Measurements from ENCODE around the gene OR2C3.
"Not testable (repeated sequence)": the region's sequence is repeated elsewhere in the genome, so short reads cannot be mapped to it uniquely, and the experiment has no call there.

The OR2C3 gene

DNA sequence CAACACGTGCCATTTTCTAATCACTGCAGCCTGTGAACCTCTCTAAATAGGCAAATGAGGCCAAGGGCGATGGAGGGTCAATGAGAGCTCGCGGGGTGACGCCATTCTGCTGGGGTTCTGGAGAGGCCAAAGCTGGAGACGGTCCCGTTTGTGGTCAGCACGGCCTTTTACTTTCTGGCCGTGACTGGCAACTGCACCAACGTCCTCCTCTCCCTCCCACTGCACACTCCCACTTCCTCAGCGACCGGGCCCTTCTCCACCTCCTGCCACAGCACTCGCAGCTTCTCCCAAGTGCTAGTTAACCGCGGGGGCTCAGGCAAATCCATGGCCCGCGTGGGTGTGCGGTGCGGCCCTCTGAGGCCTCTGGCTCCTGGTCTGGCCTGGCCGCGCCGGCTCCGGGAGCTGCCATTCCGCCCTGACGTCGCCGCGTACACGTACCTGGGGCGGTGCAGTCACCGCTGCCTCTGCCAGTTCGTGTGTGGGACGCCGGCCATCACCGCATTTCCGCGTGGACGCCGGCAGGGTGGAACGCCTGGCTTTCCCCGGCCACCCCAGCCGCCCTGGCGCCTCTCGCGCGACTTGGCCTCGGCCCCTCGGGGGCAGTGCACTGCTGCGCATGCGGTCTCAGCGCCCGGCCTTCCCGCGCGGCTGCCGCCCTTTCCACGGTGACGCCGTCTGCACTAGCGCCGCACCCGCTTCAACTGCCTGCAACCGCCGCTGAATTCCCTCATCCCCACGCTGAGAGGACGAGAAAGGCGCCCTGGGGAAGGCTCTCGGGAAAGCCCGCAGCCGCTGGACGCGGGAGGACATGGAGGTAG lies 18.2 kb downstream of the OR2C3 start:
- no peak for DNase-seq

DNA sequence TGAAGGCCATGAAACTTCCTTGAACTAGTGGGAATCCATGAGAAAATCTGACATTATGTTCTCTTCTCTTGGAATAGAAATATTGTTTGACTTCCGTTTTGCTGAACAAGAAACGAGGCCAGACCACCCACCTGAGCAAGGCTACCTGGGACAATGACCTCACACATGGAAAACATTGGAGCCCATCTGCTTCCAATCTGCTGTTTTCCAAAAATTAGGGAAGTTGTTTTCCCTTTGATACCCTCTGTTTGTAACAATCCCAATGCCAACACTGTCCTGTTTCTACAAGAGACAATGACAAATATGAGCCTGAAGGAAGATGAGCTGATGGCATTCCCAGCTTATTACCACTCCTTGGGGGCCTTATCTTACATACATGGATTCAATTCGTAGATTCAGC lies 29.4 kb downstream of the OR2C3 start:
- DNase-seq, result no peak

DNA sequence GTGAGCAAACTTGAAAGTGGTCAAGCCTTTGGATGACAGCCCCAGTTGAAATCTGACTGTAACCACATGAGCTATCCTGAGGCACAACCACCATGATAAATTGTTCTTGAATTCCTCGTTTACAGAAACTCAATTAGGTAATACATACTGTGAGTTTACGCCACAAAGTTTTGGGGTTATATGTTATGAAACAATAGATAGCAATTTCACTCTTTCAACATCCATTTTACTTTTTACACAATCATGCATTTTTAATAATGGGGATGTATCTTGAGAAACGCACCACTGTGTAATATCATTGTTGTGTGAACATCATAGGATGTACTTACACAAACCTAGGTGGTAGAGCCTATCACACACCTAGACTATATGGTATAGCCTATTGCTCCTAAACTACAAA lies 35.4 kb downstream of the OR2C3 start:
- no peak for DNase-seq

DNA sequence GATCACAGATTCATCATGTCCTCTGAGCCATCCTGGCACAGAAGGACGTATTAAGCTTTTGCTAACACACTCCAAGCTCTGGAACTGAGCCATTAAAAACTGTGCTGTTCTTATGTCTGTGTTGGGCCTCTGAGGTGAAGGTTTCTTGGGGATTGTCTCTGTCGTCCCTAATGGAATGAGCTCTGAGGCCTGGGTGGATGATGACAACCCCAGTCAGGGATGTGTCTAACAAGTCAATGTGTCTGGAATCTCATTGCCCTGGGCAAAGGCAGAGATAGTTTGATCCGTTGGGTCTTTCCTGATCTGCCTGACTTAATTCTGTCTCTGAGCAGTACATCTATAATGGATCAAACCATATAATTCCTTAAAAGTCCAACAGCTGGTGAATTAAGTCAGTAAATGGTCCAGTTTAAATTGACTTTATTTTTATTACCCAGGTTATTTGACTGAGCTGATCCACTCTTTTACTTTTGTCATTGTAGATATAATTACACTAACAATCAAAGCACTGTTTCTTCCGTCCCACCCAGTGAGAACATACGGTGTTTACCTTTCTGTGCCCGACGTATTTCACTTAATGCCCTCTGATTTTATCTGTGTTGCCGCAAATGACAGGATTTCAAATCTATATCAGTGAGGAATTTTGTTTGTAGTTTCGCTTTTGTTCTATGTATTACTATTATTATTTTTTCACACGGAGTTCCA lies 39.5 kb downstream of the OR2C3 start:
- DNase-seq, result no peak

DNA sequence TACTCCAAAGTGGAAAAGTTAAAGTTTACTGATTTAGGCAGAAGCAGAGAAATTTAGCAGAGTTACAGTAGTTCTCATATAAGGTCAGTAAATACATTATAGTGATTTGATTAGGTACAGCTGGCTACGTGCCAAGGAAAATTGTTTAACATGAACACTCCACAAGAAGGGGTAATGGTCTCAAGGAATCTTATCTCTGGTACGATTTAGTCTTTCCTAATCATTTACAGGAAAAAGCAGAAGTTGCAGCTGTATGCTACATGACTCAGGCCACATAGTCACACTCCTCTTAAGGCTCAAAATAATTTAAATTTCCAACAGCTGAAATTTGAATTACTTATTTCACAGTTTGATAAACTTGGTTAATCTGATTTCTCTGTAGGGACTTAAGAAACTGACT lies 41.5 kb downstream of the OR2C3 start:
- DNase-seq, result peak; percentile 87 to 90

DNA sequence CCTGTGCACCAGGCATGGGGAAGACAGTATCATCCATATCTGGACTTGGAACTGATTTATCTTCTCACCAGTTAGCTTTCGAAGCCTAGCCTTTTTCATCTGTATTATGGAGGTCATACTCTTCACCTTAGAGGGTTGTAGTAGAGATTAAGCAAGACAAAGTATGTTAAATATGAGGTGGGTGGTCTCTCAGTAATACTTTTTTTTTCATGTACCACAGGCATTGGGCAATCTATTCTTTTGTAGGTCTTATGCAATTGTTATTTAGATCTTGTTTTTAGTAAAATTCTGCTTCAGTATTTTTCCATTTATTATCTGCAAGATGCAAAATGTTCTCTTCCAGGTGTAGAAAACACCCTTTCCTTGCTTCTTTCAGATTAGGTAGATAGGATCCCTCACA lies 43.1 kb downstream of the OR2C3 start:
- no peak for DNase-seq

DNA sequence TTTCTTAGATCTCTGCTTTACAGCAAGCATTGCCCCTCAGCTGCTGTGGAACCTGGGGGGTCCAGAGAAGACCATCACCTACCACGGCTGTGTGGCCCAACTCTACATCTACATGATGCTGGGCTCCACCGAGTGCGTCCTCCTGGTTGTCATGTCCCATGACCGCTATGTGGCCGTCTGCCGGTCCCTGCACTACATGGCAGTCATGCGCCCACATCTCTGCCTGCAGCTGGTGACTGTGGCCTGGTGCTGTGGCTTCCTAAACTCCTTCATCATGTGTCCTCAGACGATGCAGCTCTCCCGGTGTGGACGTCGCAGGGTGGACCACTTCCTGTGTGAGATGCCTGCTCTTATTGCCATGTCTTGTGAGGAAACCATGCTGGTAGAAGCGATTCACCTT lies 44.9 kb downstream of the OR2C3 start:
- no peak for DNase-seq

DNA sequence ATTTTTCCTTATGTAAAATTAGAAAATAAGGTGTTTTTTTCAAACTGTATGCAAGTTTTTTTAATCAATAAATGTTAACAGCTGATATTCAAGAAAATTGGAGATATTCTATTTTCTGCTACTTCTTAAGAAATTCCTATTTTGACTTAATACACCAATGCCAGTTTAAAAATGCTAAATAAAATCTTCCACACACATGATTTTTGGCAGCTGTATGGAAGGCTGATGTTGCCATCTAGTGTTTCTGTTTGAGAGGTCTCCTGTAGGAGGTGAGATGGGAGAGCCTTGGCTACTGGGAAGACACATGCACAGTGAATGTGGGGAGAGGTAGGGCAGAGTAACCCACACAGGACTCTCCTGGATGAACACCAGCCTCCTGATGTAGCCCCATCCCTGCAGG lies 49.2 kb downstream of the OR2C3 start:
- DNase-seq, result peak; percentile 74 to 83

DNA sequence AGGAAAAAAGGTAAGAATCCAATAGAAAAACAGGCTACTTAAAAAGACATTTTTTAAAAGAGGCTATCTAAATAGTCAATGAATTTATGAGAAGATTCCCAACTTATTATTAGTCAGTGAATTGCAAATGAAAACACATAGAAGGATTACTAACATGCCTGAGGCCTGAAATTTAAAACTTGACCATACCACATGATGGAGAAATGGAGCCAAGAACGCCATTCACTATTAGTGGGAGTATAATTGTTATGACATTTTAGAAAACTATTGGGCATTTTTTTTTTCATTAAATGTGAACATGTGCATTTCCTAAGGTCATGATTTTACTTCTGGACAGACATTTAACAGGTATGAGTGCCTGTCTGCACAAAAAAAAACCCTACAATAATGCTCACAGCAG lies 53.5 kb downstream of the OR2C3 start:
- DNase-seq, result no peak

DNA sequence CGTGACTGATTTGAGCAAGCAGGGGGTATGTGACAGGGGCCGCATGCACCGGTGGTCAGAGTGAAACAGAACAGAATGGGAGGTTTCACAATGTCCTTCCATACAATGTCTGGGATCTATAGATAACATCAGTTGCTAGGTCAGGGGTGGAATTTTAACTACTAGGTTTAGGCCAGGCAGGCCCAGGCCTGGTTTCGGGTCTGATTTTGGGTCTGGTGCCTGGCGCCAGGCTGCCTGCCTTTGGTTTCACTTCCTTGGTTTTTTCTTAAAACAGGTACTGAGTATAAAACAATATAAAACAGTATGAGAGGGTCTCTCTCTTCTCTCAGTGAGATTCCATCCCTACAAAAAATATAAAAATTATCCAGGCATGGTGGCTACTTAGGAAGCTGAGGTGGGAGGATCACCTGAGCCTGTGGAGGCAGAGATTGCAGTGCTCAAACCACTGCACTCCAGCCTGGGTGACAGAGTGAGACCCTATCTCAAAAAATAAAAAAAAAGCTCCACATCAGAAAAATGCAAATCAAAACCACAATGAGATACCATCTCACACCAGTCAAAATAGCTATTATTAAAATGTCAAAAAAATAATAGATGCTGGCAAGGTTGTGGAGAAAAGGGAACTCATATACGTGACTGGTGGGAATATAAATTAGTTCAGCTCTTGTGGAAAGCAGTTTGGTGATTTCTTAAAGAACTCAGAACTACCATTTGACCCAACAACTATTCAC lies 59.7 kb downstream of the OR2C3 start:
- not testable (repeated sequence) for DNase-seq

DNA sequence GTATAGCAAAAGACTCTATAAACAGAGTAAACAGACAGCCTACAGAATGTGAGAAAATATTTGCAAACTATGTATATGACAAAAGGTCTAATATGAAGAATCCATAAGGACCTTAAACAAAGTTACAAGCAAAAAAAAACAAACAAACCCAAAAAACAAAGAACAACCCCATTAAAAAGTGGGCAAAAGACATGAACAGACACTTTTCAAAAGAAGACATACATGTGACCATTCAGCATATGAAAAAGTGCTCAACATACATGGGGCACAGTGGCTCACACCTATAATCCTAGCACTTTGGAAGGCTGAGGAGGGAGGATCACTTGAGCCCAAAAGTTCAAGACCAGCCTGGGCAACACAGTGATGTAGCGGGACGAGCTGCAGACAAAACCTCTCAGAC lies 60.4 kb downstream of the OR2C3 start:
- no peak for DNase-seq
